Muscle of back (tissue), 11 donors: ENCODE measurements around the gene DLG5. TPM values are rescaled to one million over a fixed set of nuclear protein-coding genes. Genes with fewer than 3 reads are reported as not detected.
A peak's percentile ranks its signal among the peaks of the same experiment; 100 is the strongest.

Experiments
- DNase-seq, 3 donors: peaks; one replicate each; pipeline versions ENCODE4 v3.0.0 to v3.0.0-alpha.2; 2013
- polyA plus RNA-seq, 10 donors: library from polyadenylated mRNA; unstranded; fragments of 120-200 nt; gene quantifications; one replicate each; pipeline ENCODE4 v1.2.1, GENCODE V29; 2013; ENCODE audit not compliant: insufficient read length in 10 of 10

DLG5 gene
- polyA plus RNA-seq, 10 donors = 17.5 to 35.5 (median 20.9) TPM

DNA sequence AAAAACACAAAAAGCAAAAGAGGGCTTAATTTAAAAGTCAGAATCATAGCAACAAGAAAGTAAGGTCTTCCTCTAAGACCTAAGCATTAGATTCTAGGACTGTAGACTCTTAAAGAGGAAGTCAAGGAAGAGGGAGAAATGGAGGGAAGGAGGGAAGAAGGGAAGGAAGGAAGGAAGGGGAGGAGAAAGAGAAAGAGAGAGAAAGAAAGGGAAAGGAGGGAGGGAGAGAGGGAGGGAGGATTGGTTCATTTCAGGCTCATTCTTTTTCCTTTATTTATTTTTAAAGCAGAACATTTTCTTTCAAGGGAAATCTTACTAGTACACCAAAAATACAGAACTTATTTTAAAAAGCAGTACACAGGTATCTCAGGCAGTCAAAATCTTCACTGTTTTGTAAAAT lies 81.1 kb downstream of the DLG5 start:
- DNase-seq = no peak

DNA sequence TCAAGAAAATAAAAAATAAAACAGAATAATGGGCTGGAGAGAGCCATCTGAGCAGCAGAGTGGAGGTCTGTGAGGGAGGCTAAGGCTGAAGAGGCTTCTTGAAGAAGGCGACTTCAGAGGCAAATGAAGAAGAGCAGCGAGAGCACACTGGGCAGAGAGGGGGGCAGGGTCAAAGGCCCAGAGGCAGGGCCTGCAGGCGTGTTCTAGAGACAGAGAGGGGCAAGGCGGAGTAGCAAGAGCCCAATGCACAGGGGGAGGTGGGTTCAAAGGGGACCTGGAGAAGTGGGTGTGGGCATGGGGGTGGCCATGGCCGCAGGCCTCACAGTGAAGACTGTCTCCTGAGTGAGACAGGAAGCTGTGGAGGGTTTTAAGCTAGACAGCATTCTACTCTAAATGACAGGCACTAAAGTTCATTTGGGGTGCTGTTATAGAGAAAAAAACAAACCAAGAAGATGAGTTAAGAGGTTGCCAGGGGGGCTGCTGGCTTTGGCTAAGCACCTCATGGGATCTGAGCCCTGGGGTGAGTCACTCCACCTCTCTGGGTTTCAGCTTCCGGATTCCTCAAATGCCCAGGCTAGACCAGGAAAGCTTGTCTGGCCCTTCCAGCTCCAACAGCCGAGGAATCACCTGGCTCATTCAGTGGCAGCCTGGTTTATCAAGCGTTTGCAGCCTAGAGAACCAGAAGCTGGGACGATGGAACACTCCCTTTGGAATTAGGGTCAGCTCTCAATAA lies 81.7 kb downstream of the DLG5 start:
- peak in 1 of 3 donors; percentile 52 for DNase-seq

DNA sequence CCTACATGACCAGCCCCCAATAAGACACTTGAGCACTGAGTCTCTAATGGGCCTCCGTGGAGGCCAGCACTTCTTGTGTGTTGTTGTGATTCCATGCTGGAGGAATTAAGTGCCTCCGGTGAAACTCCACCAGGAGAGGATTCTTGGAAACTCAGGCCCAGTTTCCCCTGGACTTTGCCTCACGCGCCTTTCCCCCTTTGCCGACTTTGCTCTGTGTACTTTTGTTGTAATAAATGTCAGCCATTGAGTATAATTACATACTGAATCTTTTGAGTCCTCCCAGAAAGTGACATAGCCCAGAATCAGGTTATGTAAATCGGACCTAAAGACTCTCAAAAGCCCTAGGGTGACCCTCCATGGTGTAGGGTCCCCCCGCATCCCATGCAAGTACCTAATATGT lies 82.4 kb downstream of the DLG5 start:
- DNase-seq = no peak

DNA sequence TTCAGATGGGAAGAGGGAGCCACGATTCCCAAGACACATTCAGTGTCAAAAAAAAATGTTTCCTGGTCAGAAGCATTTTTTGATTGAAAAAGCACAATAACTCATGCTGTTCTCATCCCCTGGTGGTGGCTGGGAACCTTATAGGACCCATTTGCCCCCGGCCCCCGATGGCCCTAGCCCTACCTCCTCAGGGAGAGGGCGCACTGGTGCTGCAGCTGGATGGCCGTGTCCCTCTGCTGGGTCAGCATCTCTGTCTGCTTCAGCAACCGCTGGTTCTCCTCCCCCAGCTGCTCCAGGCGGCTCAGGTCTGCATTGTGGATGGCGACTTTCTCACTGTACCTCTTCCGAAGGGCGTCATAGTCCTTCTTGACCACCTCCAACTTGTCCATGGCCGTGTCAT lies 83.3 kb downstream of the DLG5 start:
- DNase-seq = no peak

DNA sequence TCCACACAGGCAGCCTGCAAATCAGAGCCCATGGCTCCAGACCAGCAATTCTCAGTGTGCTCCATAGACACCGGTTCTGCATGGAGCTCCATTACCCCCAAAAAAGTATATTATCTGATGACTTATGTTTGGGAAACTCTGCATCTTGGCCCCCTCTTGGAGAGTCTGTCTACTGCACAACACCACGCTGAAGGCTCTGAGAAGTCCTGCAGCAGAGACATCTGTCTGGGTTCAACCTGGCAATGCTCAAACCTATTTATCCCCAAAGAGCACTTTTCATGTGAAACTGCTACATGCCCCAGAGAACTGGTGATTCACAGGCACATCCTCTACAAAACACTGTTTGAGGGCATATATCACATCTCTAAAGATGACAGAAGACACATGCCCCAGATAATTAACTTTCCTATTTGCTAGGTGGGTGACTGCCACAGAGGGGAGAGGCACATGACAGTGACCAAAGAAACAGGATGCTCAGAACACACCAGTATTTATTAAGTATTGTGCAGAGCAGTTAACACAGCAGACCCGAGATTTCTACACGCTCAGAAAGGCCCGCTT lies 83.8 kb downstream of the DLG5 start:
- DNase-seq = no peak

DNA sequence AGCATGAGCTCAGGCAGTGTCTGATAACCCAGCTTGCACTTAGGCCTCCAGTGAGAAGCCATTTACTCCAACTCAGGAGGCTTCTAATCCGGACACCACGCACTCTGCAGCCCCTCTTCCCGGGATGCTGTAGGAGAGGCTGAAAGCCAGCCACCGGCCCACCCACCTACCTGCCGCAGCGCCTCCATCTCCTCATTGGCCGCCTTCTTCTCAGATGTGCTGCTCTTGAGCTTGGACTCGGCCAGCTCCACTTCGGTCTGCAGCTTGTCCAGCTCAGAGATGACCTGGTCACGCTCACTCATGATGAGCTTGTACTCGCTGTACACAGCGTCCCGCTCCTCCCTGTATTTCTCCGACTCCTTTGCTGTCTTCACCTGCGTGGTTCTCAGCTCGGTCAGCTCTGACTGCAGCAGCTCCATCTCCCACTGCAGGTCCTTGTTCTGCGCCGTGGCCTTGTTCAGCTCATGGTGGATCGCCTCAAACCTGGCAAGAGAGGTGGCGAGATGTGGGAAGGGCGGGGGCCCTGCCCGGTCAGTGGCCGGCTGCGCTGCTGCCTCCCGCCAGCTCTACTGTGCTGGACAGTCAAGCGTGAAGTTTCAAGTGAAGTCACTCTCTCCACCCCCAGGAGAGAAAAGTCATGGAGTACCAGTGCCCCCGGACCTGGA lies 84.7 kb downstream of the DLG5 start:
- DNase-seq = no peak

DNA sequence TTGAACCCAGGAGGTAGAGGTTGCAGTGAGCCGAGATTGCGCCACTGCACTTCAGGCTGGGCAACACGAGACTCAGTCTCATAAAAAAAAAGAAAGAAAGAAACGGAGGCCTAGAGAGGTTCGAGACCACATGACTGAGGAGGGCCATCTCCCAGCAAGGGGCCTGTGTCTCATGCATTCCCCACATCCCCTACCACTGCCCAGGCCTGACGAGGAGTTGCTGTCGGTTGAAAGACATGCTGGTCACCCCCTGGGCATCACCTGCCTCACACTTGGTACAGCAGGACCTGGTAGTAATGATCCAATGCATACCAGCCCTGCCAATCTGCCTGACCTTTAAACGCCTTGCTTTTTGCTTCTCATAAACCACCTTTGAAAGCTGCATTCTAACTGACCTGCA lies 85.9 kb downstream of the DLG5 start:
- no peak for DNase-seq

DNA sequence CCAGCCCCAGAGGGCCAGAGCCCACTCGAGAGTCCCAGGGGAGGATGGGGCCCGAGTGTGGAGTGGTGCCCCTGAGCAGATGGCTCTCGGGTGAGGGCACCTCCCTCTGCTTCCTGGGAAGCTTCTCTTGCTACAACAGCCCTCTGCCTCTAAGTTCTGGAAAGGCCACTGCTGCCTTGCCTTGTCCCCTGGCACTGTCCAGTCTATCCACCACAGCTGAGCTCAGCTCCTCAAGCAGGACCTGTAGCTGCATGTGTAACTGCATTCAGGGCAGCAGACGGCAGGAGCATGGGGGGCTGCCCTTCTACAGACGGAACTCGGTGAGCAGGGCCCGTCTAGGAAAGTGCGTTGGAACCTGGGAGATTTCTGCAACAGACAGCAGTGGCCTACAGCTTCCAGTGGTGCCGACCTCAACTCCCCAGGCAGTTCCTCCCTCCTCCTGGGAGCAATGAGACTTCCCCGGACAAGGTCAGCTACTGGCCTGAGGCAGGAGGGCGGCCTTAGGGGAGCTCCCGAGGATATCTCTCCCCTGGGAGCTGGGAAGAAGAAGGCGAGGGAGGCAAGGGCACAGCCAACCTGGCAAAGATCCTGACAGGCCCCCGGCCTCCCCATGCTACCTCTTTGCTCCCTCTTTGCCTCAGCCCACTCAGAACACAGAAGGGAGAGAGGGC lies 88.5 kb downstream of the DLG5 start:
- no peak for DNase-seq

DNA sequence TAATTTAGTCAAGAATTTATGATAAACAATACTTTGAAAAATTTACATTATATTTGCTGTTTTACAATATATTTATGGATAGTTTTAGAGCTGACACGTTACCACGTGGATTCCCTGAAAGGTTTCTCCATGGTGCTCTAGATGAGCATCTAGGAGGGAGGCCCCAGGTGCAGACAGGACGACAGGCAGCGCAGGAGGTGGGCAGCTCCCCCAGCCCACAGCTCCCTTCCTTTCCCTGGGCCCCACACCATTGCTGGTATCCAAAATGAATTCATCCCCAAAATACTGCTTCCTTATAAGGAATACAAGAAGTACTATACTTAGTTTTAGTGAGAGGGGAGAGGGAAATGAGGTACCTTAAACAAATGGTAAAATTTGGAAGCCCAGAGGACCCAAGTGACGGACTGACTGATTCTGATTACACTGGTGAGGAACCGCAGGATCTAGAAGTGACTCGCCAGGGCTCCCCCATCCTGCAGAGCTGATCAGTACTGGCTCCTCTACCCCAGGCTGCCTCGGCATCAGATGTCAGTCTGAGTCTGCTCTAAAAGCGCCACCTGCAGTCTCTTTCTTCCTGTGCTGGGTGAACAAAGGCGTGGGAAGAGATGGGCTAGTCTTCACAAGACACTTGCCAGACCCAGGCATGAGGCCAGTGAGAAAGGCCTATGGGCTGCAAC lies 89.2 kb downstream of the DLG5 start:
- DNase-seq = peak in 1 of 3 donors; percentile 8

DNA sequence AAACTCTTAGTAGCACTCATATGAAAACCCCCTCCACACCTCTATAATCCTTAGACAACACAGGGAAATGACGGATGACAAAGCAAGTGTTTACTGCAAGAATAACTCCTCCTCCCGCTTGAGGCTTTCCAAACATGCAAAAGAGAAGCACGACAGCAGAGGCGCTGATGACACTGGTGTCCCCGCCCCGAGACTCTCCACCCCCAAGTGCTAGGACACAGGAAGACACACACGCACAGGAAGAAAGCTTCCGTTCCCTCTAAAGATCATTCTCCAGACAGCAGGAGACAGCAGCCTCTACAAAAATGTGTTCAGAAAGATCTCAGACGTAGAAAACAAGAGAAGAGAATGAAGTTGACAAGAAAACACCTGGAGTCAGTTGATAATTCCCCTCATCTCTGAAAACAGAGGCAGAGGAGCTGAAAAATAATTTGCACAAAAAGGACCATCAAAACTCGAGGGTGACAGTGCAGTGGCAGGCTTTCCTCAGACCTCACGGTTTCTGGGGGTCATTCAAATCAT lies 90.2 kb downstream of the DLG5 start:
- peak; percentile 33 to 75 (median 52) for DNase-seq

DNA sequence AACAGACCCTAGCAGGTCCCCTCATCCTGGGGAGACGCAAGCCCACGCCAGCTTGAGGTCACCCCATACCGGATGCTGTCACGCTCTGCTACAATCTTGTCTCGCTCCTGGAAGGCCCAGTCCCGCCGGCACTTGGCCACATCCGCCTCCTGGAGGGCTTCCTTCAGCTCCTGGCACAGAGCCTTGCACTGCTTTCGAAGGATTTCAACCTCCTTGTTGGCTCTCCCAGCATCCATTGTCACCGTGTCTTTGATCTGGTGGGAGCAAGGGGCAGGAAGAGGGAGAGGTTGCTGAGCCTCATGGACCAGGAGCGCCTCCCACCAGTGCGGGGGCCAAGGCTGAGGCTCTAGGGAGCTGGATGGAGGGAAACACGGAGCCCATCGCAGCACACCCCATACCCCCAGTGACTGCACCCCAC lies 90.9 kb downstream of the DLG5 start:
- peak in 2 of 3 donors; percentile 16 to 42 for DNase-seq

DNA sequence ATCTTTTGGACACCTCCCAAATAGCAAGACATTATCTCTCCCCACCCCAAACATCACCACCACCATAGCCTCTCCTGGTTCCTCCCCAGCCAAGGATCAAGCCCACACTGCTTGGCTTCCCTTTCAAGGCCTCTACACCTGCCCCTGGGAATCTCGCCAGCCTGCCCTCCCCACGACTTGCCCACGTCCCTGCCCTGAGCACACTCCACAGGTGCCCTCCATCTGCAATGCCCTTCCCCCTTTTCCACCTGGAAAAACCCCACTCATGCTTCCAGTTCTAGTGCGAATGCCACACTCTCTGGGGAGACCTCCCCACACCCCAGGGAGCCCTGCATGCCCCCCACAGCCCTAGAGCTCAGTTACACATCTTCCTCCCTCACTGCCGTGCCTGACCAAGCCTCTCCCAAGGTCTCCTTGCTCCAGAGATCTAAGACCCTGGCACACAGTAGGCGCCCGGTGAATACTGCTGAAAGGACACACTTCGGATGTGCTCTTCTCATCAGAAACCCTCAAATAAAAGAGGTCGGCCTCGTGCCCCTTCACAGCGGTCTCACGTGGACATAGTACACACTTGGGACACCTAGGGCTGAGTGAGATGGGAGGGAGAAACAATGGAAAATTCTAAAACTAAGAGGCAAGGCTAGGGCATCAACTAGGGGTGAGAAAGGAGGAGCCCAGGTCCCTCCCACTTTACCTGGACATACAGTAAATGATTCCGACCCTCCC lies 91.4 kb downstream of the DLG5 start:
- no peak for DNase-seq

DNA sequence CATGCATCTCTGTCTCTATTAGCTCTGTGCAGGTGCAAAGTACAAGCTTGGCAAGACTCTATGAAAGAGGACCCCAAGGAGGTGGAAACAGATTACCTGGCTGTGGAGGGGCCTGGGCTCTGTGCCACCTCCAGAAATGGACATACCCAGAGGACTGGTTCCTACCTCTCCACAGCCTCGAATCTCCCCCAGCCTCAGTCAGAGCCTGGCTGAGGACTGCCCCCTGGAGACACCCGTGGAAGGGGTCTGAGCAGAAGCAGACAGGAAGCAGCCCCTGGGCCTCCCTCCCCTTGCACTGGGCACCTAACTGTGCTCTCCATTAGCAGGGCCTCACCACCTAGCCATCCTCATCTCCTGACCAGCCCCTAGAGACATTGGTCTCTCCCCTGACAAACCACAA lies 92.0 kb downstream of the DLG5 start:
- no peak for DNase-seq

DNA sequence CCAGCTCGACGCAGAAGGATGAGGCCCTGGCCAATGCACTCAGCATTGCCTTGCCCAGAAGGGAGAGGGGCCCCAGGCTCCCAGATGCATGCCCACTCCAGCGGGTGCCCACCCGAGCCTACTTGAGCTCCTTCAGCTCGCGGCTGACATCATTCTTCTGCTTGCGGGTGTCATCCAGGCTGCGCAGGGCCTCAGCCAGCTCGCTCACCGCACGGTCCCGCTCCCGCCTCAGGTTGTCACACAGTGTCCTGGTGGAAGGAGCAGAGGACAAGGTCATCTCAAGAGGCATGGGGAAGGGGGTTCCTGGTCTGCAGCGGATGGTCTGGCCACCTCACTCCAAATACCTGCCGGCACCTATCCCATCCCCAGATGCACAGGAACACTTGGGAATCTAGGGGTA lies 92.8 kb downstream of the DLG5 start:
- no peak for DNase-seq

DNA sequence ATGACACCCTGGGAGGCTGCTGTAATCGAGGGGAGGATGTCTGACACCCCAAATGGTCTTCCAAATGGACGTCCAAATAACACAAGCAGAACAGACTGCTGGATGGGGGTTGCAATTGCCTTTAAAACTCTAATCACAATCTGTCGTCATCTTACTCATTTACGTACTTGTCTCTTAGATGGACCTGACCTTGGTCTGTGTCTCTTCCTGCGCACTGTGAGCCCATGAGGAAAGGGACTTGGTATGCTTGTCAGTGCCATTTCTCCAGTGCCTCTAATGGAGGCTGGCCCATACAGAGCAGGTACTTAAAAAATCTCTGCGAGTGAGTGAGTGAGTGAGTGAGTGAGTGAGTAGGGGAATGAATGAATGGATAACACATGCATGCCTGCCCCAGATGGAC lies 93.3 kb downstream of the DLG5 start:
- no peak for DNase-seq

DNA sequence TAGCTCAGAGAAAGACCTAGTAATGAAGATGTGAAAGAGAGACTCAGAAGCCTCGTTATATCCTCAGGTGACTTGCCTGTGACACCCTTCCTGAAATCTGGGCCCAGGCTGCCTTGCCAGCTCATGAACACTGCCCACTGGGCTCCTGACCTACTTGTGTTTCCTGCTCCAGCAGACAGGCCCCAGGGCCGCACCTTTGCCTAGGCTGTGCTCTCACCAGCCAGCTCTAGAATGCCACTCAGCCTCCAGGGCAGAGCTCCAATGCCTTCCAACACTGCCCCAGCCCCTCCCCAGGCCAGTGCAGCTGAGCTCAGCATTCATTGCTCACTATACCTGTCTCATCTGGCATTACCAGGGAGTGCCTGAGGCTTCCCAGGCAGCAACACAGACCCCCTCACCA lies 94.3 kb downstream of the DLG5 start:
- no peak for DNase-seq

DNA sequence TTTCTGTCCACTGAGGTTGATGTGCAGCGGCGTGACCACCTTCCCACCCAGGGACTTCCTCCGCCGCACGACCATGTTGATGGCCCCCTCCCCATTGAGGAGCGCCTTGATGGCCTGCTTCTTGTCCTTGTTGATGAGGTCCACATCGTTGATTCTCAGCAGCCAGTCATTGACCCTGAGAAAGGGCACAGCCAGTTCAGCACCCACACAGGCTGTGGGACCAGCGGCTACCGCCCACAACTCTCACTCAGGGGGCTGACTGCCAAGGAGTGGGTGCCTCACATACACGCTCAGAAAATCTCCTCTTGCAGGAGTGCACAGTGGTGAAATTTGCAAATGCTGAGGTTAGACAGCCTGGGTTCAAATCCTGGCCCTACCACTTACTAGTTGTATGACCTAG lies 97.2 kb downstream of the DLG5 start:
- no peak for DNase-seq

DNA sequence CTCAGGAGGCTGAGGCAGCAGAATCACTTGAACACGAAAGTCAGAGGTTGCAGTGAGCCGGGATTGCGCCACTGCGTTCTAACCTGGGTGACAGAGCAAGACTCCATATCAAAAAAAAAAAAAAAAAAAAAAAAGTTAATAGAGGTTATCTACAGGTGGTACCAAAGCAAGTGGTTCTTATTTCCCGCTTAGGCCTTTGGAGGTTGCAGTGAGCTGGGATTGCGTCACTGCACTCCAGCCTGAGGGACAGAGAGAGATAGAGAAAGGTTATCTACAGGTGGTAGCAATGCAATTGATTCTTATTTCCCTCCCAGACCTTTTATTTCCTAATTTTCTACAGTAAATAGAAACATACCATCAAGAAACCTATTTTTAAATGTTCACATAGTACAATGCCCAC lies 98.2 kb downstream of the DLG5 start:
- DNase-seq = no peak

DNA sequence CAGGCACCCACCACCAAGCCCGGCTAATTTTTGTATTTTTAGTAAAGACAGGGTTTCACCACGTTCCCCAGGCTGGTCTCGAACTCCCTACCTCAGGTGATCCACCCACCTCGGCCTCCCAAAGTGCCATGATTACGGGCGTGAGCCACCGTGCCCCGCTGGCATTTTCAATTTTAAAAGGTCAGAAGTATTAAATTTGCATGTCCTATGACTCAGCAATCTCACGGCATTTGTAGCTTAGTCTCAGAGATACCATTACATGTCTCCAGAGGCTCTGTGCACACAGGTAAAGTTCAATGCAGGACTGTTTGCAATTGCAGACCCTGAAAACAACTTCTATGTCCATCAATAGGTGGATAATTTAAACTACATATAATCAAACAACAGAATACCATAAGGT lies 99.2 kb downstream of the DLG5 start:
- DNase-seq = no peak

DNA sequence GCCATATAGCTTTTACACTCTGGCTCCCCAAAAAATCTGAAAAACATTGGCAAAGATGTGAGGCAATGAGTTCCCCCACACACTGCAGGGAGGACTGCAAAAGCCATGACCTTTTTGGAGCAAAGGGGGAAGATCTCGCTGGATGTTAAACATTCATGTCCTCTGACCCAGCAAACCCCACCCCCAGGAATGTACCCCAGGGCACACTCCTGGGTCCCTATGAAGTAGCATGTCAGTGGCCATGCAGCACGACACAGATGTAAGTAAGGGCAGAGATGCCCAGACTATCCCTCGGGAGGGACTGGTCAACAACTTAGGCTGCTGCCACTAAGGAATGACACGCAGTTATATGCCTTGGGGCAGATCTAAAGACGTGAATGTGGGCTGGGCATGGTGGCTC lies 100.6 kb downstream of the DLG5 start:
- no peak for DNase-seq

DNA sequence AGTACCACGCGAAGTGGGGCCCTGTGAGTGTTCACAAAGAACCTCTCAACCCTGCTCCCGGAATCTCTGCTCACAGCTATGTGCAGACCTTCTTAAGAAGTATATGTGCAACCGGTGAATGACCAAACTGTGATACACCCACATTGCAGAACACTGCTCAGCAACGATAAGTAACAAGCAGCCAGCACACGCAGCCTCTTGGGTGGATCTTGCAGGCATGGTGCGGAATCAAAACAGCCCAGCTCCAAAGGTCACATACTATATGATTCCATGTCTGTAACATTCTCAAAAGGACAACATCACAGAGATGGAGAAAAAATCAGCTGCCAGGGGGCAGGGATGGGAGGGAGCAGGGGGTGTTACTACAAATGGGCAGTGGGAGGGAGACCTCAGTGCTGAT lies 101.6 kb downstream of the DLG5 start:
- DNase-seq = no peak
